SIG-M5 treated with dmso at 0.1 percent for 504 hours (cell line): ENCODE results near the gene NR1H3.
"Not testable (repeated sequence)": the region's sequence is repeated elsewhere in the genome, so short reads cannot be mapped to it uniquely, and the experiment has no call there.

Source experiments
- DNase-seq: peaks from one replicate; lab custom pipeline; 2025; ENCODE audit not compliant: unreplicated experiment; lab: John Stamatoyannopoulos, UW

The NR1H3 gene

GRCh38 chr11:47257517-47258316 is at the start of gene NR1H3:
Gene NR1H3, plus strand, starts transcription at chr11:47257996. Its CDS starts 1,221 bp downstream, at chr11:47259217.
- no peak for DNase-seq

GRCh38 chr11:47208008-47208552 is 49.7 kb upstream of the NR1H3 start:
- DNase-seq = not testable (repeated sequence)

DNA sequence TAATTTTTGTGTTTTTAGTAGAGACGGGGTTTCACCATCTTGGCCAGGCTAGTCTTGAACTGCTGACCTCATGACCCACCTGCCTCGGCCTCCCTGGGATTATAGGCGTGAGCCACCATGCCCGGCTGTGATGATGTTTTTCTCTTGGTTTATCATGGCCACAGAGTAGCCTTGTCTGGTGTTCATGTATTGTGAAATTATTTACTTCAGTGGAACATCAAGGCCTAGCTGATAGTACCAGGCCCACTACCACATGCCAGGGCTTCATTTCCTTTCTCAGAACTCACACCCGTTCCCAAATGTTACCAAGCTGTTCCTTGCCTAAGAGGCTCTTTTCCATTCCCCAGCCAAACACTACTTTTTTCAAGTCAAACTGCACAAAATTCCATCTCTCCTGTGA is 49.2 kb upstream of the NR1H3 start:
- DNase-seq = no peak

- DNase-seq = no peak
Observed at GRCh38 chr11:47212938-47213337, 44.9 kb upstream of the NR1H3 start.

- DNase-seq = peak; percentile 91
Observed at GRCh38 chr11:47213950-47214565, 43.7 kb upstream of the NR1H3 start.

DNA sequence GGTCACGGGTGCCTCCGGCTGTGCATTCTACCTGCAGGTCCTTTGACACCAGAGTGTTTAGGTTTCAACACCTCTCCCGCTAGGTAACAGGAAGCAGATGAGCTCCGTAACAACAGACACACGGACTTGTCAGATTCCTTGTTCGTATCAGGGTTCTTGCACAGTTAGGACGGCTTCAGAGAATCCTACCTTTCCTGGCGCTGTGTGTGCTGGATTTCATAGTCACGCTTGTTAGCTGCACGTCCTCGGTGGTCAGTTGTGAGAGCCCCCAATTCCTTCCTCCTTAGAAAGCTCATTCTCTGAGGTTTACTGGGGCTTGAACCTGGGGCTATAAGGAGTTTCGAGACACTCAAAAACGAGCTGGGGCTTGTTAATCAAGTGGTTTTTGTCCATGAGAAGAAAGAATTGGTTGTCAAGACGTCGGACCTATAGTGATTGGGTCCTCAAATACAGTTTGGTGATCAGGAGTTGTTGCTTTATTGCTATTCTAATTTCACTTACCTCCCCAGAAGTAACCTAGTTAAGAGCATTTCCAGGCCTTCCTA is 42.4 kb upstream of the NR1H3 start:
- DNase-seq = no peak

- peak; percentile 51 for DNase-seq
Observed at GRCh38 chr11:47216121-47216798, 41.5 kb upstream of the NR1H3 start.

DNA sequence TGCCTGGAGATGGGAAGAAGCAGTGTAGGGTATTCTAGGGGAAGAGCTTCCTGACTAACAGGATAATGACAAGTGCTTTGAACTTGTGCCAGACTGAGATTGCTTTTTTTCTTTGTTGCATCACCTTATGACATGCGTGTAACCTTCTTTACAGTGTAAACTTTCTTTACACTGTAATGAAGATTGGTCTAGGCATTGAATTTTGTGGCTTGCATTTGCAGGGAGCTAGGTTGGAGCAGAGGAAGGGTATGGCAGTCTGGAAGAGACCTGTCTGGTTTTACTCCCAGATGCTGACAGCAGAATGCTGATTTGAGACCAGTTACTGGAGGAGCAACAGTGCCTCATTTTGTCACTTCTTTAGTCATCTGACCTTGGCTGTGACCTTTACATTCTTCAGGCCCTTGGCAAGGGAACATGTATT is 37.4 kb upstream of the NR1H3 start:
- DNase-seq = no peak

DNA sequence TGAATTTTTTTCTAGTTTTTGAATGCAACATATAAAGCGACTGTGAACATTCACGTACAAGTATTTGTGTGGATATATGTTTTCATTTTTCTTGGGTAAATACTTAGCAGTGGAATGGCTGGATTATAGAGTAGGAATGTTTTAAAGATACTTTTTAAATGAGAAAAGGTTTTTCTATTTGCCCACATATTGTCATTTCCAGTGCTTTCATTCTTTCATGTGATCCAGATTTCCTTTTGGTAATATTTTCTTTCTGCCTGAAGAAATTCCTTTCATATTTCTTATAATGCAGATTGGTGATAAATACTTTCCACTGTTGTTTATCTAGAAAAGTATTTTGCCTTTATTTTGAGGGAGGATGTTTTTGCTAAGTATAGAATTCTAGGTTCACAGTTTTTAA is 35.1 kb upstream of the NR1H3 start:
- DNase-seq = no peak

DNA sequence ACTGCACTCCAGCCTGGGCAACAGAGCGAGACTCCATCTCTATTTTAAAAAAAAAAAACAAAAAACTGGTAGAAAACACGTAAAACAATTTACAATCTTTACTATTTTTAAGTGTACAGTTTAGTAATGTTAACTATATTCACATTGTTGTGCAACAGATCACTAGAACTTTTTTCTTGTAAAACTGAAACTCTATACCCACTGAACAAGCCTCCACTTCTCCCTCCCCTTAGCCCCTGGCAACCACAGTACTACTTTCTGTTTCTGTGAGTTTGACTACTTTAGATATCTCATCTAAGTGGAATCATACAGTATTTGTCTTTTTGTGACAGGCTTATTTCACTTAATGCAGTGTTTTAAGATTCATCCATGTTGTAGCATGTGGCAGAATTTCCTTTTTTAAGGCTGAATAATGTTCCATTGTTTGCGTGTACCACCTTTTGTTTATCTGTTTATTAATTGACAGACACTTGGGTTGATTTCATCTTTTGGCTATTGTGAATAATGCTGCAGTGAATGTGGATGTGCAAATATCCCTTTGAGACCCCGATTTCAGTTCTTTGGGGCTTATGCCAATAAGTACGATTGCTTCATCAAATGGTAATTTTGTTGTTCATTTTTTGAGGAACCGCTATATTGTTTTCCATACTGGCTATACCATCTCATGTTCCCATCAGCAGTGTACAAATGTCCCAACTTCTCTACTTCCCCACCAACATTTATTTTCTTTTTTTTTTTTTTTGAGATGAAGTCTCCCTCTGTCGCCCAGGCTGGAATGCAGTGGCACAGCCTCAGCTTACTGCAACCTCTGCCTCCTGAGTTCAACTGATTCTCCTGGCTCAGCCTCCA is 32.0 kb upstream of the NR1H3 start:
- peak; percentile 50 for DNase-seq

- DNase-seq = no peak
Observed at GRCh38 chr11:47229161-47229560, 28.6 kb upstream of the NR1H3 start.

DNA sequence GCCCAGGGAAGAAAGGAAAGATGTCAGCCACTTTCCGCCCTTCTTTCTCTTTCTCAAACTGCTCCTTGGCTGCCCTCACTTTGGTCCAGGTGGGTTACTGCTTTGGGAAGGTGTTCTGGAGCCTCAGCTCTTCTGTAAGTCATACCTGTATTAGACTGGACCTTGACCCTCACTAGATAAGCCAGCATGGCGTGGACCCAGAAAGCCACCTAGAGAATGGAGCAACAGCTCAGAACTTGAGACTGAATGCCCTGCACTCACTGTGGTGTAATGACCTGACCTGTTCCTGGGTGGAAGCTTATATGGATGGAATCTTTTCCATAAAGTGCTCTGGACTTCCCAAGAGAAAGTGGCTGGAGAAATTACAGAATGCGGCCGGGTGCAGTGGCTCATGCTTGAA is 24.7 kb upstream of the NR1H3 start:
- no peak for DNase-seq

GRCh38 chr11:47233989-47234668 is 23.7 kb upstream of the NR1H3 start:
- DNase-seq = no peak

DNA sequence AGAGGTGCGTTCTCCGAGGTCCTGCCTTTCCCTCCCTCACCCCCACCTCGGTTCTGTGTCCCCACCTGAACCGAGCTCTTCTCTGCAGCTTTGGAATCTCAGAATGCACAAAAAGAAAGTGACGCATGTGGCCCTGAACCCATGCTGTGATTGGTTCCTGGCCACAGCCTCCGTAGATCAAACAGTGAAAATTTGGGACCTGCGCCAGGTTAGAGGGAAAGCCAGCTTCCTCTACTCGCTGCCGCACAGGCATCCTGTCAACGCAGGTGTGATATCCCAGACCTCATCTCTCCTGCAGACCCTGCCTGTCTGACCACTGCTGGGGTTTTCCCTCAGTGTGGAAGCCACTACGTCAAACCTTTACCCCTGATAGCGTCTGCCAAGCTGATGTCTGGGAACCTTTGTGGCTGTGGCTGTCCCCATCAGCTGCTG is 23.1 kb upstream of the NR1H3 start:
- no peak for DNase-seq

DNA sequence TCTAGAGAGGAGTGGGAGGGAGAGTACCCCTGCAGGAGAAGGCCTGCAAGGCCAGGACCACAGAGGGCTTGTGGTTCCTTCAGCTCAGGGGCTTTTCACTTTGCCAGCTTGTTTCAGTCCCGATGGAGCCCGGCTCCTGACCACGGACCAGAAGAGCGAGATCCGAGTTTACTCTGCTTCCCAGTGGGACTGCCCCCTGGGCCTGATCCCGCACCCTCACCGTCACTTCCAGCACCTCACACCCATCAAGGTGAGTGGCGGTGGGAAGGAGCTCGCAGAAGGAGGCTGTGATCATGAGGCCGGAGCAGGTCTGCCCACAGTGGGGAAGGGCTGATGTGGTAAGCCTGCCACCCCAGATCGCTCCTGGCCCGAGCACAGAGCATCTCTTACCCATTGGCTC is 22.6 kb upstream of the NR1H3 start:
- DNase-seq = no peak

GRCh38 chr11:47236482-47236881 is 21.3 kb upstream of the NR1H3 start:
- no peak for DNase-seq

DNA sequence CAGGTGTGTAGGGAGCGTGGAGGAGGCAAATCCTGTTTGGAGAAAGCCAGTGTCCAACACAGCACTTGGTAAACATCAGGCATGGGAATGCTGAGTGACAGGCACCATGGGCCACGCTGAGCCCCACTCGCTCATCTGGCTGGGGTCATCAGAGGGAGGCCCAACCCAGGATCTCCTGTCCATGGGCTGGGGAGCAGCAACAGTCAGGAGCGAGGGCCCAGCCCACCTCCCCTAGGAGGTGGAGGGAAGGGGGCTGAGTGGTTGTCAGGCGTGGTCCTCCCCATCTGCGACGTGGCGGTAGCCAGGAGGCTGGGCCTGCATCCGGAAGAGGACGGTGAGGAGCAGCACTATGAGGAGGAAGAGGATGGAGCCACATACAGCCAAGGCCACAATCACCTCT is 17.9 kb upstream of the NR1H3 start:
- no peak for DNase-seq

GRCh38 chr11:47241841-47242301 is 15.9 kb upstream of the NR1H3 start:
- DNase-seq = peak; percentile 36

GRCh38 chr11:47242596-47243192 is 15.1 kb upstream of the NR1H3 start:
- DNase-seq = no peak
